HG03064 (cell line): Measurements from ENCODE around the gene ERCC2.
"Not testable (repeated sequence)": the region's sequence is repeated elsewhere in the genome, so short reads cannot be mapped to it uniquely, and the experiment has no call there.

ENCODE experiments used
- ATAC-seq: cut with Tn5 transposase; IDR thresholded peaks from one replicate; pipeline ENCODE4 v1.9.1; 2021; ENCODE audit warnings: low read depth; ENCODE audit not compliant: unreplicated experiment

Gene ERCC2

DNA sequence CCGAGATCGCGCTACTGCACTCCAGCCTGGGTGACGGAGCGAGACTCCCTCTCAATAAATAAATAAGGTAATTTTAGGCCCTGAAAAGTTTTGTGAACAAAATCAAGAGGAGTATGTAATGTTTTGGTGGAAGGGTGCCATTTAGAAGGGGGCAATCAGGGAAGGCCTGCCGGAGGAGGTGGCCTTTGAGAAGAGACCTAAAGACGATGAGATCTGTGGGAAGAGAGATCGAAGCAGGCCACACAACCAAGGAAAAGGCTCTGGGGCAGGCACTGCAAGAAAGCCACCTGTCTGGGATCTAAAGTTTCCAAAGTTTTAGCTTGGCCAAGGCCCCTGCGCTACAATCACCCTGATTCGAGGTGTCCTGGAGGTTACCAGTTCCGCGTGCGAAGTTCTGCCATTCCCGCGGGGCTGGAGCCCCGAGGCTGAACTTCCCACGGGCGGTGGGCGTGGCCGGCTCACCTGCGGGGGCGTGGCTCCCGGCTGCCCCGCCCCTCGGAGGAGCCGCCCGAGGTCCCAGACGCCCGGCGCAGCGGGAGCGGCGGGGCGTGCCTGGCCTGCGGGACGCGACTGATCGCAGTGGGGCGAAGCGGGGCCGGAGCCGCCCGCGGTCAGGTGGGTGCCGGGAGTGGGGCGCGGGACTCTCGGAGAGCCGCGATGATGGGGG is 30.0 kb downstream of the ERCC2 start, which contains the start of gene KLC3:
Gene KLC3, plus strand, starts transcription at position 519 of the 667 bp plus-strand sequence. CDS start 4,792 bp downstream, outside the sequence.
- no peak for ATAC-seq

DNA sequence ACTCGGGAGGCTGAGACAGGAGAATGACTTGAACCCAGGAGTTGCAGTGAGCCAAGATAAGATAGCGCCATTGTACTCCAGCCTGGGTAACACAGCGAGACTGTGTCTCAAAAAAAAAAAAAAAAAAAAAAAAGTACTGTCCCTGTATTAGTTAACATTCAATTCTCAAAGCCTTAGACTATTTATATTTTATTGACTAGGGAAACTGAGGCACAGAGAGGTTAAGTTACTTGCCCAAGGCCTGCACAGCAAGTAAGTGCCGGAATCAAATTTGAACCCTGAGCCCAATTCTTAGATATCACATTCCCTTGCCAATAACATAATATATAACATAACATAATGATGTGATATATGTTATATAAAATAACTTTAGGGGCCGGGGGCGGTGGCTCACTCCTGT is 30.7 kb downstream of the ERCC2 start:
- no peak for ATAC-seq

DNA sequence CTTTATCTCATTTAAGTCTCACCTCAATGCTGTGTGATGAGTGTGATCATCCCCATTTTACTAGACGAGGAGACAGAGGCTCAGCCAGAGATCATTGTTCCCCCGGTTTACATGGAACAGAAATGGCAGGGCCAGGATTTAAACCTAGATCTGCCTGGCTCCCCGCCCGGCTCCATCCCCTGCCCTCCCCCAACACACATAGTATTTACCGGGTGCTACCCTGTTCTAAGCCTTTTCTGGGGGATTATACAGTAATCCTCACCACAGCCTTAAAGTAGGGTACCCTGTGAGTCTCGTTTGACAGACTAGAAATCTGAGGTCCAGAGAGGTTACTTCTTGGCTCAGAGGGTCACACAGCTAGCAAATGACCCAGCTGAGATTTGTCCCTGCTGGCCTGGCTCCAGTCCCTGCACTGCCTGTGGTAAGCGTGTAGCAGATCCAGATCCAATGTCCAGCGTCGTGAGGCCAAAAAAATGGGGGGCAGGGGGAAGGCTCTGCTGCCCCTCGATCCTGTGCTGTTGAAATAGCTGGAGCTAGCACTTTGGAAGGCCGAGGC is 33.6 kb downstream of the ERCC2 start:
- ATAC-seq = no peak

DNA sequence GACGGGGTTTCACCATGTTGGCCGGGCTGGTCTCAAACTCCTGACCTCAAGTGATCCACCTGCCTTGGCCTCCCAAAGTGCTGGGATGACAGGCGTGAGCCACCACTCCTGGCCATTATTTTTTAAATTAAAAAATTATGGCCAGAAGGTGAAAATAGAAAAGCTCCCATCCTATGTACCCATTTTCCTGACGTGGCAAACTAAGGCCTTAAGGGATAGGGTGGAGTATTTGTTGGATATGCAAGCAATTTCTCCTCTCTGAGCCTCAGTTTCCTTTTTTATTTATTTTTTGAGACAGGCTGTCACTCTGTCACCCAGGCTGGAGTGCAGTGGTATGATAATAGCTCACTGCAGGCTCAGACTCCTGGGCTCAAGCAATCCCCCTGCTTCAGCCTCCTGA is 35.5 kb downstream of the ERCC2 start:
- ATAC-seq = not testable (repeated sequence)

DNA sequence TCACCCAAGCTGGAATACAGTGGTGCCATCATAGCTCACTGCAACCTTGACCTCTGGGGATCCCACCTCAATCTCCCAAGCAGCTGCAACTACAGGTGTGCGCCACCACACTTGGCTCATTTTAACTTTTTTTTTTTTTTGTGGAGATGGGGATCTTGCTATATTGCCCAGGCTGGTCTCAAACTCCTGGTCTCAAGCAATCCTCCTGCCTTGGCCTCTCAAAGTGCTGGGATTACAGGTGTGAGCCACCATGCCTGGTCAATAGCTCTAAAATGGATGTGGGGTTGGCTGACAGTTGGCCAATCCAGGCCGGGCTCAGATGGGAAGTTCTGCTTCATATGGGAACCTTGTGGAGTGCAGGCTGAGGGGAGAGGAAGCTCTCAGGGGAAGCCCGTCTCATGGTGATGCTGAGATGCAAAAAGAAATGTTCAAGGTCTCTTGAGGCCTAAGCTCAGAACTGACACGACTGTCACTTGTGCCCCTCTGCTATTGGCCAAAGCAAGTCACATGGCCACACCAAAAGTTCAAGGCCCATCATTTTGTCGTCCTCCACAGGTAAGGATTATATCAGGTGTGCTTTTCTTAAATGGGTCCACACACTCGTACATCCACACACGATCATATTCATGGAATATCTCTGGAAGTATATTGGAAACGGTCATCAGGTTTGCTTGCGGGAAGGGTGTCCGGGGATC is 36.6 kb downstream of the ERCC2 start:
- ATAC-seq = no peak

DNA sequence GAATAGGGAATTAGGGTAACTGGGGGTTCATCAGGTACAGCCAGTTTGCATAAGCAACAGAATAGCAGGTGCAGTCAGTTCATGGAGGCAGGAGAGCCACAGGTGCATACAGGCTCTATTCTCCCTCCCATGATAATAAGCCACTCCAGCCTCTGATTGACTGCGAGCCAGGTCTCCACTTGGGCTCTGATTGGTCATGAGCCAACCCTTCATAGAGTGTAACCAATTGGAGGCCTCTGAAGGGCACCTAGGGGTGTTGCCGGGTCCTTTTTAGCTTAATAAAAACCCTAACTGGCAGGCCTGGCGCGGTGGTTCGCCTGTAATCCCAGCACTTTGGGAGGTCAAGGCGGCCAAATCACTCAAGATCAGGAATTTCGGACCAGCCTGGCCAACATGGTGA is 39.0 kb downstream of the ERCC2 start:
- no peak for ATAC-seq

DNA sequence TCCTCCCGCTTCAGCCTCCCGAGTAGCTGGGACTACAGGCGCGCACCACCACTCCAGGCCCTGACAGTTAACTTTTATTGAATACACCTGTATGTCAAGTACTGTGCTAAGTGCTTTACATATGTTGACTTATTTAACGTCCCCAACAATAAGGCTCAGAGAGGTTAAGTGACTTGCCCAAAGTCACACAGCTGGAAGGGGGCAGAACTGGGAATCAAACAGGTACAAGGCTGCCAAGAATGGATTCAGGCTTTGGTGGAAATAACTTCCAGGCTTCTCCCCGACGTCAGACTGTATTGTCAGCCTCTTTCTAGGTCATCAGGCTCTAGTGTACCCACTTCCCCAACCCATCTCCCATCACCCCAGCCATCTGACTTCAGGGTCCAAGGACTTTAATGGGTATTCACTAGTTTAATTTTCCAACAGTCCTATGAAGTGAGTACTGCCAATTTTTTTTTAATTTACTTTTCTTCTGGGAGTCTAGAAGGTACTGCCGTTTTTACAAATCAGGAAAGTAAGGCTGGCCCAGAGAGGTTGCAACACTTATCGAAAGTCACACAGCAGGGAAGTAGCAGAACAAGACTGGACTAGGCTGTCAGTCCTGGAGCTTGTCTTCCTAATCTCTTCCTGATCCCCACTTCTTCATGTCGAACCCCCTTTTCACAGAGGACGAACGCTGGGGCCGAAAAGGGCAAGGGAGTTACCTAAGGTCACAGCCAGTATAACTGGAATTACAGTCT is 42.8 kb downstream of the ERCC2 start:
- ATAC-seq = no peak

DNA sequence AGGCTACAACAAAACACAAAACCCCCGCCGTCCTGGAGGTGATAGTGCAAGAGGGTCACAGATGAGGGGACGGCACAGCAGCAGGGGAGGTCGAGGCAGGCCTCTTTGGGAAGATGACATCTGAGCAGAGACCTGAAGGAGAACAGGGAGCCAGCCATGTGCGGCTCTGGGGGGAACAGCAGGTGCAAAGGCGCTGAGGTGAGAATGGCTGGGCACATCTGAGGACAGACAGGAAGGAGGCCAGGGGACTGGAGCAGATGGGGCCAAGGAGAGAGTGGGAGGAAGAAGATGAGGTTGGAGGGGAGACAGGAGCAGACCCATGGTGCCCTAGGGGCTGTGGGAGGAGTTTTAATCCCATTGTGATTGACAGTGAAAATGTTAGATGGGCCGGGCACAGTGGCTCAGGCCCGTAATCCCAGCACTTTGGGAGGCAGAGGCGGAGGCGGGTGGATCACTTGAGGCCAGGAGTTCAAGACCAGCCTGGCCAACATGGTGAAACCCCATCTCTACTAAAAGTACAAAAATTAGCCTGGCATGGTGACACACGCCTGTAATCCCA is 45.9 kb downstream of the ERCC2 start:
- no peak for ATAC-seq

DNA sequence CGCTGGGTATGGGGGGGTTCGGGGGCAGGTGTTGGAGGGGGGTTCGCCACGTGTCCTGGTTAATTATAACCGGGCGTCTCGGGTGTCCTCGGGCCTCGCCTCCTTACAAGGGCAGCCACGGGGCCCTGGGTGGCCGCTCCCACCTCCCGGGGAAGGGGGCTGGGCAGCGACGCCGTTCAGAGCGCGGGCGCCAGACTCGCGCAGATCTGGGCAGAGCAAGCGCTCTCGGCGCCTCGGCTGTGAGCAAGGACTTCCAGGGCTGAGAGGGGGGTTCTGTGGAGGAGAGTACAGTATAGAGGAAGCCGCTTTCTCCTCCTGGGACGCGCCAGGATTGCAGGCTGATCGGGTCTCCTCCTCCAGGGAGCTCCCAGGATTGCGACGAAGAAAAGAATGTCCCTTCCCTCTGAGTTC is 46.7 kb downstream of the ERCC2 start:
- no peak for ATAC-seq

DNA sequence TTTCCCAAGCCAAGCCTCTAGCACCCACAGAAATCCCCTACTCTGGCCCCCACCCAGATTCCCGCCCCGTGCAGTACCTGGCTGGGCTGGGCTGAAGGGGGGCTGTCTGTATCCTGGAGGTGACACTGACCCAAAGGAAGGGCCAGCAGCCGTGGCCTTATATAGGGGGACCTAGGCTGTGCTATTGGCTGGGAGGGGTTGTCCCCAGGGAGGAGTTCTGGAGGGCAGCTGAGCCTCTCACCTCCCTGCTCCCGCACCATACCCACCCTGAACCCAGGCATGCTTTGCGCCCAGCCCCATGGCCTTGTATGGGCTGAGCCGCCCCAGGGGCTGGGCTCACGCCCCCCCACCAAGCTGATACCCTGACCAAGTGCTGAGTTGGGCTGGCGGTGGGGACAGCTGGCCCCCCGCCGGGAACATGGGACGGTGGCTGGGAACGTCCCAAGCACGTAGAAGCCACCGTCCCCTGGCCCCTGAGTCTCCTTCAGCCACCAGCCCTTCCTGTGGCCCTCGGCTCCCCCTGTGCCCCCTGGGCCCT is 47.6 kb downstream of the ERCC2 start, which contains the start of gene CKM:
Gene CKM, minus strand, starts transcription at position 132 of the 538 bp plus-strand sequence. CDS start 3,162 bp downstream, outside the sequence.
- no peak for ATAC-seq

DNA sequence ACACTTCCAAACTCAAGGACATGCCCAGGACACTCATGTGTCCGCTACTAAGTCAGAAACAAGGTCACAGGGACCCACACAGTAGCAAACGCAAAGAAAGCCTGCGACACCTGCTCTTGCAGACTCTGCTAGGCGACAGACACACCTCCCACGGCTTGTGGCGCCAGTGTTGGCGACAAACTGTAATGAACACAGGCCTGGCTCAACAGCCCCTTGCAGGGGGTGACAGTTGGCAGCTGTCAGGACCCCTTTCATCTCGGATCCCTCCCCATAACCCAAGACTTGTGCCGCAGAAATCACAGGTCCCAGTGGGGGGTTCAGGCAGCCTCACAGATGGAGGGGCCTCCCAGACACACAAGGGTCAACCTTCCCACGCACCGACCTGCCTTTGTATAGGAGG is 48.1 kb downstream of the ERCC2 start:
- ATAC-seq = no peak

DNA sequence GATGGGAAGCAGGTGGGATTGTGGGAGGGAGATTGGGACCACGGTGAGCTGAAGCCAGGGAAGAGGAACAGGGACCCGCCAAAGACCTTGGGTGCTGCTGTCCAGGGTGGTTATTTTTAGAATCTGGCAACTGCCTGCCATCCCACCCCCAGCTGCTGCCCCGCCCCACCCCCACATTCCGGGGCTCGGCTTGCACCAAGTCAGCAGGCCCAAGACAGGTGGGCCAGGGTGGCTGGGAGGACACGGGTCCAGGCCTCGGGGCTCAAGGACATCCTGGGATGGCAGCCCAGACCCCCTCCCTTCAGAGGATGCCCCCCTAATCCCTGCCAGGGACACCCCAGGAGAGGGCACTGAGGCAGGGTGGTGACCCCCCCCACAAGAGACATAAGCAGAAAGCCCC is 48.5 kb downstream of the ERCC2 start:
- no peak for ATAC-seq

DNA sequence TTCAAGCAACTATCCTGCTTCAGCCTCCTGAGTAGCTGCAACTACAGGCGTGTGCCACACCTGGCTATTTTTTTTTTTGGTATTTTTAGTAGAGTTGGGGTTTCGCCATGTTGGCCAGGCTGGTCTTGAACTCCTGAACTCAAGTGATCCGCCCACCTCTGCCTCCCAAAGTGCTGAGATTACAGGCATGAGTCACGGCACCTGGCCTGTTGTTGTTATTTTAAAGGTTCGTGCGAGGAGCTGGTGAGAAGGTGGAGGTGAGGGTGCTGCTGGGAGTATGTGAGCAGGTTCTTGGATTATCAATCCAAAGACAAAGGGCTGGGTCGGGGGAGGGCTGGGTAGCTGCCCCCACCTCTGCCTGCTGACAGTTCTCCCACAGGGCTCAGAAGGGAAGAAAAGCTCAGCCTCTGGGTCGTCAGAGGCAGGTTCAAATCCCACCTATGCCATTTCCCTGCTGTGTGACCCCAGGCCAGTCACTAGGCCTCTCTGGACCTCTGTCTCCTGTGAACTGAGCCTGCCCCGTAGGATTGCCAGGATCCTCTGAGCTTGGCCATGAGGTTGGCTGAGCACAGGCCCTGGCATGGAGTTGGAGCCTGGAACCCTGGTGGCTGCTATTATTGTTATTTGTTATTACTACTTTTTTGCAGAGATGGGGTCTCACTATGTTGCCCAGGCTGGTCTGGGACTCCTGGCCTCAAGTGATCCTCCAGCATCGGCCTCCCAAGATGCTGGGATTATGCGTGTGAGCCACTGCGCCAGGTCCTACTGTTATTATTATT is 49.2 kb downstream of the ERCC2 start:
- no peak for ATAC-seq

DNA sequence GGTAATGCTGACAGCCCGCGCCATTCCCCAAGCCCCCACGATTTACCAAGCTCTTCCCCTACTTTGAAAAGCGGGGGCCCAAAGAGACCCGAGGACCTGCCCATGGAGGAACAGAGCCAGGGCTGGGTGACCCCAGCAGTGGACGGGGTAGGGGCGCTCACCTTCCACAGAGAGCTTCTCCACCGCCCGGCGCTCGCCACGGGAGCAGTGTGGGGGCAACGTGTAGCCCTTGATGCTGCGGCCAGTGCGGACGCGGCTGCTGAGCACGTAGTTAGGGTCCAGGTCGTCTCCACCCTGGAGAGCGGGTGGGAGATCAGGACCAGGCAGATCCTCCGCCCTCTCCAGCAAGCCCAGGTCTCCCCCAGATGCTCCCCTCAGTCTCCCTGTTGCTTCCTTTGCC is 55.1 kb downstream of the ERCC2 start:
- no peak for ATAC-seq

DNA sequence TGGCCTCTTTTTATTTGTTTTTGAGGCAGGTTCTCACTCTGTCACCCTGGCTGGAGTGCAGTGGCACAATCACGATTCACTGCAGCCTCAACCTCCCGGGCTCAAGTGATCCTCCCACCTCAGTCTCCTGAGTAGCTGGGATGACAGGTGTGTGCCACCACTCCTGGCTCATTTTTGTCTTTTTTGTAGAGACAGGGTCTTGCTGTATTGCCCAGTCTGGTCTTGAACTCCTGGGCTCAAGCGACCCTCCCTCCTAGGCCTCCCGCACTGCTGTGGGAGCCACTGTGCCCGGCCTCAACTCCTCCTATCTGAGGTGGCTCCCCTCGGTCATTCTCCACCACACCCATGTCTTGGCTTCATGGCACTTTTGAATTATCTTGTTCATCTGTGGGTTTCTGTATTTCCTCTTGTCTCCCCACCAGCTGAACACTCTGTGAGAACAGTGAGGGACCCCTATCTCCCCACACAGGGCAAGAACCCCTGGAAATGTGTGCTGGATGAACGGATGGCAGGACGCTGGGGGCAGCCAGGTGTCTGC is 55.6 kb downstream of the ERCC2 start:
- no peak for ATAC-seq

DNA sequence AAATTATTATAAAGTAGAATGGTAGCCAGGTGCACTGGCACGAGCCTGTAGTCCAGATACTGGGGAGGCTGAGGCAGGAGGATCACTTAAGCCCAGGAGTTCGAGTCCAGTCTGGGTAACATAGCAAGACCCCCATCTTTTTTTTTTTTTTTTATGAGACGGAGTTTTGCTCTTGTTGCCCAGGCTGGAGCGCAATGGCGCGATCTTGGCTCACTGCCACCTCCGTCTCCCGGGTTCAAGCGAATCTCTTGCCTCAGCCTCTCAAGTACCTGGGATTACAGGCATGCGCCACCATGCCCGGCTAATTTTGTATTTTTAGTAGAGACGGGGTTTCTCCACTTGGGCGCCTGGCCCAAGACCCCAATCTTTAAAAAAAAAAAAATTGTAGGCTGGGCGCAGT is 58.1 kb downstream of the ERCC2 start:
- ATAC-seq = not testable (repeated sequence)

DNA sequence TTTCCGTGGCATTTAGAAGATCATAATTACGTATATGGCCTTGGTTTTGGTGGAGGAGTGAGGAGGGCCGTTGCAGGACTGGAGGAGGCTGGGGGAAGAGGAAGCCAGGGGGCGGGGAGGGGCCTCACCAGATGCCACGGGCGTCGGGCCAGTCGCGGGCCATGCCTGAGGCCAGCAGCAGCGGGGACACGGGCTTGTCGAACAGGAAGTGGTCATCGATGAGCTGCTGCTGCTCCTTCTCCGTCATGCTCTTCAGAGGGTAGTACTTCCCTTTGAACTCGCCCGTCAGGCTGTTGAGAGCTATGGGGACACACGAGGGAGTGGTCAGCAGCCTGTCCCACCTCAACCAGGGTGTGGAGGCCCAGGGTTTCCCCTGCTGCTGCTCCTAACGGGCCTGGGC is 58.8 kb downstream of the ERCC2 start:
- no peak for ATAC-seq

DNA sequence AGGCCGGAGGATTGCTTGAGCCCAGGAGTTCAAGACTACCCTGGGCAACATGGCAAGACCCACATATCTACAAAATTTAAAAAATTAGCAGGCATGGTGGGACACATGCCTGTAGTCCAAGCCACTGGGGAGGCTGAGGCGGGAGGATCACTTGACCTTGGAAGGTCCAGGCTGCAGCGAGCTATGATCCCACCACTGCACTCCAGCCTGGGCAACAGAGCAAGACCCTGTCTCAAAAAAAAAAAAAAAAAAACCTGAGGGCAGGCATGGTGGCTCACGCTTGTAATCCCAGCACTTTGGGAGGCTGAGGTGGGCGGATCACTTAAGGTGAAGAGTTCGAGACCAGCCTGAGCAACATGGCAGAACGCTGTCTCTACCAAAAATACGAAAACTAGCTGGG is 61.1 kb downstream of the ERCC2 start:
- not testable (repeated sequence) for ATAC-seq

DNA sequence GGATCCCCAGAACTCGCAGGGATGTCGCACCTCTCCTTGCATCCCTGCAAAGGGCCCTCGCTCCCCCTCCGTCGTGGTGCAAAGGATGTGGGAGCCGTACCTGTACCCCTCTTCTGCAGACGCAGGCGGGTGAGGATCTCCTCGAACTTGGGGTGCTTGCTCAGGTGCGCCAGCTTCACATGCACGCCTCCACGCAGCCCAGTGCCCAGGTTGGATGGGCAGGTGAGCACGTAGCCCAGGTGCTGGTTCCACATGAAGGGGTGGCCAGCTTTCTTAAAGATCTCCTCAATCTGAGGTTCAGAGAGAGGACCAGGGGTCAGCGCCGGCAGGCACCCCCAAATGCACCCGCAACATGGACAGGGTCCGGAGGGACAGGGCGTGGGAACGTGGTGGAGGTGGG is 63.0 kb downstream of the ERCC2 start:
- ATAC-seq = no peak
